GM21360 (cell line): ENCODE measurements around the gene CUL1.

Experiments
- ATAC-seq: cut with Tn5 transposase; IDR thresholded peaks from one replicate; pipeline ENCODE4 v1.9.1; 2021; ENCODE audit warnings: mild to moderate bottlenecking, moderate library complexity; ENCODE audit not compliant: unreplicated experiment

Gene CUL1

GRCh38 chr7:148800677-148801076 lies 102.0 kb downstream of the CUL1 start:
- no peak for ATAC-seq

GRCh38 chr7:148802101-148802493 lies 103.4 kb downstream of the CUL1 start:
- no peak for ATAC-seq

GRCh38 chr7:148803094-148803493 lies 104.4 kb downstream of the CUL1 start:
- no peak for ATAC-seq

- no peak for ATAC-seq
These were observed 105.9 kb downstream of the CUL1 start for GRCh38 chr7:148804343-148805235.

- no peak for ATAC-seq
These were observed 107.5 kb downstream of the CUL1 start for GRCh38 chr7:148806187-148806586.

GRCh38 chr7:148807436-148807835 lies 108.7 kb downstream of the CUL1 start:
- ATAC-seq: no peak

GRCh38 chr7:148809856-148810255 lies 111.2 kb downstream of the CUL1 start:
- no peak for ATAC-seq

- no peak for ATAC-seq
These were observed 113.2 kb downstream of the CUL1 start for GRCh38 chr7:148811892-148812291.

- ATAC-seq: no peak
These were observed 115.2 kb downstream of the CUL1 start for GRCh38 chr7:148813890-148814289.

GRCh38 chr7:148814922-148815559 lies 116.3 kb downstream of the CUL1 start:
- no peak for ATAC-seq

GRCh38 chr7:148815612-148816011 lies 116.9 kb downstream of the CUL1 start:
- ATAC-seq: no peak

GRCh38 chr7:148819697-148820360 lies 121.1 kb downstream of the CUL1 start:
- no peak for ATAC-seq

GRCh38 chr7:148821422-148821821 lies 122.7 kb downstream of the CUL1 start:
- no peak for ATAC-seq

- no peak for ATAC-seq
These were observed 126.2 kb downstream of the CUL1 start for GRCh38 chr7:148824864-148825263.

- ATAC-seq: no peak
These were observed 126.6 kb downstream of the CUL1 start for GRCh38 chr7:148825338-148825737.

GRCh38 chr7:148828965-148829364 lies 130.3 kb downstream of the CUL1 start:
- no peak for ATAC-seq

GRCh38 chr7:148830897-148831692 lies 132.4 kb downstream of the CUL1 start:
- ATAC-seq: no peak

- ATAC-seq: no peak
These were observed 133.1 kb downstream of the CUL1 start for GRCh38 chr7:148831782-148832181.

- no peak for ATAC-seq
These were observed 135.9 kb downstream of the CUL1 start for GRCh38 chr7:148834605-148835004.

- ATAC-seq: no peak
These were observed 137.2 kb downstream of the CUL1 start for GRCh38 chr7:148835854-148836253.

- ATAC-seq: no peak
These were observed 140.2 kb downstream of the CUL1 start for GRCh38 chr7:148838905-148839304.
